Stimulated activated CD4-positive, alpha-beta T cell treated with anti-CD3 and anti-CD28 coated beads, TNF-alpha, amount 100 ng/mL, for 24 hours (primary cell): ENCODE measurements around the gene PCBP3.

Experiments used
- DNase-seq, 3 experiments: peaks; one replicate each; pipeline ENCODE4 v3.0.0-alpha.2; 2020; ENCODE audit warnings: low read depth in 3 of 3

Gene PCBP3

GRCh38 chr21:45910548-45911221, 267.2 kb downstream of the PCBP3 start:
- no peak for DNase-seq

DNA sequence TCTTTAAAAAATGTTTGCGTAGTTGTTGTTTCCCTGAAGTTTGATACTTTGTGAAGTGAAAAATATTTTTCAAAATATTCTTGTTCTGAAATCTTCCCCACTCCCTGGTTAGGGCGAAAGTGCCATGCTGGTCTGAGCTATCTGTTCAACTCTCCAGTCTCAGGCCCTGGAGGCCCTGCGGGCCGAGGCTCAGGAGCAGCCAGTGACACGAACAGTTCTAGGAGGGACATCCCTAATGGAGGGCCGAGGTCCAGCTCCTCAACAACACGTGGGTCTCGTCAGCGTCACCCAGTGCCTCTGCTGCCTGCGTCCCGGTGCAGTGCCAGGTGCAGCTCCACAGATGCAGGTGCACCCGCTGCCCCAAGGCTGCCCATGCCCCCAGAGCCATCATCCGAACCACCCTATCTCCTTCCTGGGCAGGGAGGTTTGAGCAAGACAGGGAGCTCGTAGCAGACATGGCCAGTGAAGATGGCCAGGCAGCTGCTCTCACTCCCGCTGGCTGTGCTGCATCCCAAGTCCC, 268.3 kb downstream of the PCBP3 start:
- no peak for DNase-seq

DNA sequence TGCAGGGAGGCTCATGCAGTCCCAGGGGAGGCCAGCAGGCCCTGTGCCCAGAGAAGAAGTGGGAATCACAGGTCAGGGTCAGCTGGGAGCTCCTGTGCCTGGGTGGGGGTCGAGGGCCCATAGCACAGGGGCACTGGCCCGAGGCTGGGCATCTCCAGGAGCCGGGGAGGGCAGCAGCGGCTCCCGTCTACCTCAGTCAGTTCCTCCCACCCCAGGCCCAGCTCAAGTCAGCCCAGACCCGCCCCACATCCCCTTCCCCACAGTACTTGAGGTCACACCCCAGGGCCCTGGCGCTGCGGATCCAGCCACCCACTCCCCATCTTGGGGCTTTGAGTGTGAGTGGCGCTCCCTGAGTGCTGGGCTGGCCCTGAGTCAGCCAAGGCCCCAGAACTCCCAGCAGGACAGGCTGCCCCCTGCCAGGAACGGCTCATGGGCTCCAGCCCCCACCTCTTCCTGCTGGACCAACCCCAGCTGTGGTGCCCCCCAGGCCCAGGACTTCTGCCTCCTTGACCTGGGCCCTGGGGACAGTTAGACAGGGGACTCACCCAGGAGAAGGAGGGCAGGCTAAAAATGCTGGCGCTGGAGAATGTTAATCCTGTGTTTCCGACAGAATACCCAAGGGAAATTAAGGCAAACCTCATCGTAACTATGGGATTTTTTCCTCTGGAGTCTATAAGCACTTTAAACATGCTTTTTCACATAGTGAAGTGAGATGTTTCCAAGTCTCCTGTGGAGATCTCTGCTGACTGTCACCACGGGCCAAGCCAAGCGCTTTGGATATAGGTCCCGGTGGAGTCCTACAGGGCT, 269.3 kb downstream of the PCBP3 start:
- DNase-seq = no peak

DNA sequence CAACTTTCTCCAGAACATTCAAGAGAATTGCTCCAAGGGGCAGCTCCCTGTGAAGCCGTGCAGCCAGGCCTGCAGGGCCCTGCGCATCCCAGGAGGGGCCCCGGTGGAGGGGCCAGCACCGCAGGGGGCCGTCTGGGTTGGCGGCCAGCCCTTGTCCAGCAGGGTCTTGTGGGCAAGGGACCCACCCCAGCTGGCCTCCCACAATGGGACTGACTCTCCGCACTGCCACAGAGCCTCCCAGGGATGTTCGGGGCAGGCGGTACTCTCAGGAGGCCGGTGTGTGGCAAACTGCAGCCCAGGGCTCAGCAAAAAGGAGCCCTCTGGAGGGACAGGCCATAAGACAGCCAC, 269.9 kb downstream of the PCBP3 start:
- no peak for DNase-seq

GRCh38 chr21:45913886-45914285, 270.4 kb downstream of the PCBP3 start:
- no peak for DNase-seq

DNA sequence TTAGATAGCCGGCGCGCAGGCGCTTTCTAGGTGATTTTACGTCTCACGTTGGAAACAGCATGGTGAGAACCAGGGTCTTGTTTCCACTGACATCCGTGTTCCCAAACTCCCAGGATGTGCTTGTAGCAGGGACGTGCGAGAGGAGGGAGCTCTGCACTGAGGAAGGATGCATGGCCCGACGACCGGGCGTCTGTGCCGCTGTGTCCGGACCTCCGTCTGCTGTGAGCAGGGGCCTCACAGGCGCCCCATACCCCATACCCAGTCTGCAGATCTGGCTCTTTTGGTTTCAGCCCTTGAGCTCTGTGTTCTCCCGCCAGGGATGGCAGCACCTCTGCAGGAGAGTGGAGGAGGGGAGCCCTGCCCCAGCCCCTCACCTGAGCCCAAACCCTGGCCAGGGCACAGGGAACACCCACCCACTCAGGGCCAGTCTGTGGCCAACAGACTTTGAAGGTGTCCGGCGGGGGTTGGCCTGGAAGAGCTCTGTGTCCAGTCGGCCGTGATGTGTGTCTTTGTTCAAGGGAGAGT, 270.9 kb downstream of the PCBP3 start:
- no peak for DNase-seq

GRCh38 chr21:45916011-45916840, 272.7 kb downstream of the PCBP3 start:
- no peak for DNase-seq

DNA sequence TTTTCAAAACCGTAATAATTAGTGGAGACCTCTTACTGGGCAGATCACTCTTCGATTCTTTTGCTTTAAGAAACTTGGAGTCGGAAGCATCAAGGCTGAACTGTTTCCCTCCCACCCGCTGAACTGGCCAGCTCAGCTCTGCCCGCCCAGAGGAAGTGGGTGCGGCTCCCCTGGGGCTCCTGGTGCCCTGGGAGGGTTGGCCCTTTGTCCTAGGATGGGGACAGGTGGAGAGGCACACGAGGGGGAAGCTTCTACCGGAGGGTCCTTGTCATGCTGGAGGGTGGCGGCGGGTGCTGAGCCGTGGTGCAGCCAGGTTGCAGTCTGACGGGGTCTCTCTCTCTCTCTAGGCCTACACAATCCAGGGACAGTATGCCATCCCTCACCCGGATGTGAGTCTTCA, 273.7 kb downstream of the PCBP3 start:
- no peak for DNase-seq

- DNase-seq = no peak
Measured at GRCh38 chr21:45918011-45918410, 274.5 kb downstream of the PCBP3 start.

- no peak for DNase-seq
Measured at GRCh38 chr21:45918835-45919447, 275.4 kb downstream of the PCBP3 start.

GRCh38 chr21:45919593-45919992, 276.1 kb downstream of the PCBP3 start:
- no peak for DNase-seq

DNA sequence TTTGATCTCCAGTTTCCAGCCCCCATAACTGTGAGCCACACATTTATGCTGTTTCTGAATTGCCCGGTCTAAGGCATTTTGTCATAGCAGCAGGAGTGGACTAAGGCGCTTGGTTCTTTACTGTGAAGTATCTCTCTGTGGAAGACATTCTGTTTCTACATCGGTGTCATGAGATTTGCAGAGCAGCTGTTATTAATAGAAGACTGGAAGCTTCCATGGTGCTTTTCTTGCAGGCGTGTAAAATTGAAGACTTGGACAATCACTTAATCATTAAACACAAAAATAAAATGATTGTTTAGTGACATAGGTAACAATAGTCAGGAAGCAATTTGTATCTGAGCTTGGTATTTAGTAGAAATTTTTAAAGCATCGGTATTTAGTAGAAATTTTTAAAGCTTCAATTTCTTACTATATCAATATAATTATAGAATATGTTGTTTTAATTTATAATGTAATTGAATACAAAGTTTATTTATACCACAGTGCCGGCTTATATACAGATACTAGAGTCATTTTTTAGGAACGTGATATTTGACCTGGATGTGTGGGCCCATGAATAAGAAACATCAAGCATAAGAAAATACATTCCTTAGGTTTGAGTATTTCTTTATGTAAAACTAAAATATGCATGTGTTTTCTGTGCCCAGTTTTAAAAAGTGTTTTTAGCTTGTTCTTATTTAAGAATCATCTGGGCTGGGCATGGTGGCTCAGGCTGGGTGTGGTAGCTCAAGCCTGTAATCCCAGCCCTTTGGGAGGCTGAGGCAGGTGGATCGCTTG, 277.5 kb downstream of the PCBP3 start:
- no peak for DNase-seq

- DNase-seq = no peak
Measured at GRCh38 chr21:45921917-45922316, 278.4 kb downstream of the PCBP3 start.

DNA sequence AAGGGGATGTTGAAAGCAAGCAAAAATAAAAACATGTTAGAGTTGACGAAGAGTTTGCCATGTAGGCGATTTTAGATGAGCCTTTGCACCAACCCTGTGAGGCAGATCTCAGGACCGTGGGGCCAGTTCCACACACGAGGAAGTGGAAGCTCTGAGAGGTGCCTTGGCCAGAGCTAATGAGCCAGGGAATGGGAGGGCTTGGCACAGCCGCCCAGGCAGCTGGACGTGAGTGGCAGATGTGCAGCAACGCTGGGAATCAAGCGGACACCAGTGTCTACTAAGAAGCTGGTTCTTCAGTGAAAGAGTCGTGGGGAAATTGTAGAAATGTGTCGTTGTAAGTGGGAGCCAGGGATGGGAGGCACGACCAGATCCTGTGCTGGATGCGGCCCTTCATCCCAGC, 279.1 kb downstream of the PCBP3 start:
- no peak for DNase-seq

- DNase-seq = peak; percentile 38 to 72 (median 44)
Measured at GRCh38 chr21:45923146-45923545, 279.6 kb downstream of the PCBP3 start.

DNA sequence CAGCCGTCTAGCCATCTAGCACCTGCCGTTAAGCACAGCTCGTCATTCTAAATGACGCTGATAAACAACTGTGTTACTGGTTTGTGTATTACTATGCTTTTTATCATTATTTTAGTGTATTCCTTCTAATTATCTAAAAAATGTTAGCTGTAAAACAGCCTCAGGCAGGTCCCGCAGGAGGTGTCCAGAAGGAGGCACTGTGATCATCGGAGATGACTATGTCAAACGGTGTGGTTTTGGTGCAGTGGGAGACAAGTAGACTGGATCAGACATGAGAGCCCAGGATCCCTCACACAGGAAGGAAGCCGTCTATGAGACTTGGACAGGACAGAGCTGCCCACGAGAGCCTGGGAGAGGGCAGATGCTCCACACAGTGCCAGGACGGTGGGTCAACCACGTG, 282.8 kb downstream of the PCBP3 start:
- no peak for DNase-seq

DNA sequence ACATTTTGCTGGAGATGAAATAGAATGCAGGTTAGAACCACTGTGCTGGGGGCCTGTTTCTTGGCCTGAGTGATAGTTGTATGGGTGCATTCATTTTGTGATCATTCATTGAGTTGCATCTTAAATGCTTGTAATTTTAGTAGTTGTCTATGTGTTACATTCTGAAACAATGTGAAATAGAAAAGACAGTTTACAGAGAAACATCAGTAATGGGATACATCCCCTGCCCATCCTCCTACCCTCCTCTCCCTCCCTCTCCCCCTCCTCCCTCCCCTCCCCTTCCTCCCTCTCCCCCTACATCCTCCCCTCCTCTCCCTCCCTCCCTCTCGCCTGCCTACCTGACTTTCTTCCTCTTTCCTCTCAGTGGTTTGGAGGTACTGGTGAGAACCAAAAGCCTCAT, 283.5 kb downstream of the PCBP3 start:
- DNase-seq = no peak

- DNase-seq = no peak
Measured at GRCh38 chr21:45927851-45928850, 284.6 kb downstream of the PCBP3 start.

DNA sequence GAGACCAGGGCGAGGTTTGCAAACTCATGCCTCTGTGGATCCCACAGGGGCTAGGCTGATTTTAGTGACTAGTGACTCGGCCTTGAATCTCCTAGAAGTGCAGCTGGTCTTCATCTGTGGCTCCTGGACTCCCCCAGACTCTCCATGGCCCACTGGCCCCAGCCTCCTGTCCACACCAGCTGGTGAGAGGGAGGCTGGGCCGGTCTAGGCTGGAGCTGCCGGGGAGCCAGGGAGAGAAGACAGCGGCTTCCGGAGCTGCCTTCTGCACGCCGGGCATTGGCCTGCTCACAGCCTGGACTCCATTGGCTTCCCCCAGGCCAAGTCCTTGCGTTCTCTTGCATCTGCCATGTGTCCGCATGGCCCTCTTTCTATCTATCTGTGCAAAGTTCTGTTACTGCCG, 285.9 kb downstream of the PCBP3 start:
- DNase-seq = no peak
